Stomach (tissue), 4 donors: ENCODE results near the gene LIN9.

ENCODE experiments used
- POLR2A ChIP-seq, 4 donors: fragments of 450-650 bp; IDR thresholded peaks; one replicate each; pipeline ENCODE4 v1.6.1; 2016; ENCODE audit warnings: antibody characterized with exemption in 4 of 4, control low read depth in 2 of 4, mild to moderate bottlenecking in 1 of 4, moderate library complexity in 1 of 4
- TF ChIP-seq, protein P1 (sequence below), 7 experiments: fragments of 450-650 bp in 4 of 7; fragments of 200-600 bp in 3 of 7; sonication (generic) in 3 of 7; IDR thresholded peaks; one replicate each; pipeline ENCODE4 v1.5.1; 2016 to 2019; ENCODE audit warnings: antibody characterized with exemption in 7 of 7, control low read depth in 2 of 7, mild to moderate bottlenecking in 1 of 7

DNA sequence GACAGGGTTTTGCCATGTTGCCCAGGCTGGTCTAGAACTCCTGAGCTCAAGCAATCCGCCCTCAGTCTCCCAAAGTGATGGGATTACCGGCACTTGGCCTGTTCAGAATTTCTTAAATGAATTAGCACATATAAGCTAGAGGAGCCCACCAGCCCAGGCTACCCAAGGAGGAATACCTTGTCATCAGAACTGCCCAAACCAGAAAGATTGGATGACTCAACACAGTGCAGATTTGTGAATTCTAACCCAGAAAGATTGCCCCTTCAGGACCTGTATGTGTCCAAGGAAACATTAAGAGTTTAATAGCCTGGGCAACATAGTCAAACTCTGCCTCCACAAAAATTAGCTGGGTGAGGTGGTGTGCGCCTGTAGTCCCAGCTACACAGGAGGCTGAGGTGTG is 14.0 kb upstream of the LIN9 start:
- TF ChIP-seq POLR2A (IDR thresholded peaks at IDR 0.05): no peak
- TF ChIP-seq, protein P1, sequence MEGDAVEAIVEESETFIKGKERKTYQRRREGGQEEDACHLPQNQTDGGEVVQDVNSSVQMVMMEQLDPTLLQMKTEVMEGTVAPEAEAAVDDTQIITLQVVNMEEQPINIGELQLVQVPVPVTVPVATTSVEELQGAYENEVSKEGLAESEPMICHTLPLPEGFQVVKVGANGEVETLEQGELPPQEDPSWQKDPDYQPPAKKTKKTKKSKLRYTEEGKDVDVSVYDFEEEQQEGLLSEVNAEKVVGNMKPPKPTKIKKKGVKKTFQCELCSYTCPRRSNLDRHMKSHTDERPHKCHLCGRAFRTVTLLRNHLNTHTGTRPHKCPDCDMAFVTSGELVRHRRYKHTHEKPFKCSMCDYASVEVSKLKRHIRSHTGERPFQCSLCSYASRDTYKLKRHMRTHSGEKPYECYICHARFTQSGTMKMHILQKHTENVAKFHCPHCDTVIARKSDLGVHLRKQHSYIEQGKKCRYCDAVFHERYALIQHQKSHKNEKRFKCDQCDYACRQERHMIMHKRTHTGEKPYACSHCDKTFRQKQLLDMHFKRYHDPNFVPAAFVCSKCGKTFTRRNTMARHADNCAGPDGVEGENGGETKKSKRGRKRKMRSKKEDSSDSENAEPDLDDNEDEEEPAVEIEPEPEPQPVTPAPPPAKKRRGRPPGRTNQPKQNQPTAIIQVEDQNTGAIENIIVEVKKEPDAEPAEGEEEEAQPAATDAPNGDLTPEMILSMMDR (IDR thresholded peaks at IDR 0.05): no peak
